Heart left ventricle (tissue), 16 donors: ENCODE results near the gene FAM151A. TPM values are rescaled to one million over a fixed set of nuclear protein-coding genes. Genes with fewer than 3 reads are reported as not detected.
A peak's percentile ranks its signal among the peaks of the same experiment; 100 is the strongest.

Source experiments
- ATAC-seq, 4 donors: fragments of 200-7000 bp; cut with Tn5 transposase; one replicate each; pipeline ENCODE4 v1.9.1; 2020 to 2022; ENCODE audit warnings: moderate library complexity in 4 of 4, mild to moderate bottlenecking in 3 of 4, moderate number of reproducible peaks in 1 of 4
- DNase-seq, 5 donors: peaks; one replicate each; pipeline ENCODE4 v3.0.0-alpha.2; 2020
- H3K27ac ChIP-seq, 12 donors: fragments of 200-600 bp; sonication (generic) in 4 of 12; one replicate each; pipeline versions ENCODE4 v1.5.0 to v1.8.0; 2016 to 2022; ENCODE audit warnings: mild to moderate bottlenecking in 2 of 12
- H3K27me3 ChIP-seq, 9 donors: fragments of 200-600 bp; sonication (generic) in 2 of 9; one replicate each; pipeline versions ENCODE4 v1.5.1 to v1.8.0; 2016 to 2022; ENCODE audit warnings: mild to moderate bottlenecking in 3 of 9
- H3K36me3 ChIP-seq, 9 donors: fragments of 200-600 bp; sonication (generic) in 2 of 9; one replicate each; pipeline versions ENCODE4 v1.5.0 to v1.8.0; 2018 to 2022; ENCODE audit warnings: mild to moderate bottlenecking in 2 of 9
- H3K4me1 ChIP-seq, 12 donors: fragments of 200-600 bp; sonication (generic) in 4 of 12; one replicate each; pipeline versions ENCODE4 v1.5.0 to v1.8.0; 2016 to 2022; ENCODE audit warnings: mild to moderate bottlenecking in 3 of 12
- H3K4me3 ChIP-seq, 12 donors: fragments of 200-600 bp; sonication (generic) in 4 of 12; one replicate each; pipeline versions ENCODE4 v1.5.0 to v1.8.0; 2017 to 2022; ENCODE audit warnings: mild to moderate bottlenecking in 9 of 12, moderate library complexity in 4 of 12
- H3K9me3 ChIP-seq, 12 donors: fragments of 200-600 bp; sonication (generic) in 4 of 12; one replicate each; pipeline versions ENCODE4 v1.5.0 to v1.8.0; 2016 to 2022; ENCODE audit warnings: mild to moderate bottlenecking in 1 of 12
- CTCF ChIP-seq, 12 donors: fragments of 200-600 bp; sonication (generic) in 4 of 12; IDR thresholded peaks; one replicate each; pipeline versions ENCODE4 v1.5.0 to v1.8.0; 2018 to 2022; ENCODE audit warnings: antibody characterized with exemption in 12 of 12, mild to moderate bottlenecking in 5 of 12
- POLR2A ChIP-seq, 2 donors: fragments of 450-650 bp; IDR thresholded peaks; one replicate each; pipeline ENCODE4 v1.6.1; 2017; ENCODE audit warnings: antibody characterized with exemption in 2 of 2, mild to moderate bottlenecking in 2 of 2, moderate library complexity in 2 of 2
- WGBS, 4 donors: extraction: QIAGEN DNeasy Blood & Tissue Kit in 2 of 4; methylation state at CpG; one replicate each; pipeline versions ENCODE4 v1.1.5 to v1.1.7; 2013 to 2018; 5-methylcytosine and 5-hydroxymethylcytosine counted together
- intact Hi-C, 10 donors: fragments of 100-400 bp; cut with DNase I; formaldehyde crosslinking; loops; one replicate each; pipeline versions ENCODE4 v1.11.1 to v1.14.2; 2022
- polyA plus RNA-seq, 2 donors: library from polyadenylated mRNA; stranded (reverse); fragments of 200-250 nt; gene quantifications; one replicate each; pipeline ENCODE4 v1.2.3, GENCODE V29; 2013
- total RNA-seq, 9 donors: library from RNA; depleted of rRNA in 2 of 9; stranded (reverse); fragments of >200 nt in 2 of 9; fragmentation: NEBNext Ultra II Directional in 3 of 9; extraction: Animal tissue kit (Norgen Biotek cat#: 25700) in 3 of 9; gene quantifications; one replicate each; pipeline versions ENCODE4 v1.1.0 to v1.2.4, GENCODE V29; 2016 to 2023
- donor health status: ischemic (EF 13 %, LVEDD 7.1; RV severe dilation, severe dysfunction).
- donor health status: healthy with polysubstance abuse.
- donor health status: DM: no; HTN: yes; CAD: no.
- donor health status: DM: no; HTN: no; CAD: no.
- donor health status: ischemic (EF 25% LVEDD 6.9; RV normal size, moderate dysfunction).
- donor health status: ischemic (EF 25% LVEDD 5.7; RV mildly dilated, moderate dysfunction).
- donor health status: healthy.
- donor health status: DM: yes; HTN: yes; CAD: no.
- donor health status: ischemic (EF 35%, LVEDD 5.7; RV mildly dilated, moderate dysfunction).
- donor health status: nonischemic (EF 11% LVEDD 7.7; RV severe dilation, severe dysfunction).
- donor health status: DM: yes; HTN: yes; CAD: no.
- donor health status: PGD.
- donor health status: ischemic (EF 29% LVEDD 5.4; RV normal size, mild dysfunction).
- donor health status: nonischemic (EF 23%, LVEDD 6.1; RV moderate dilation, normal function).

The FAM151A gene
- total and polyA plus RNA-seq, 11 donors: 0.19 to 1.9 (median 0.53) TPM

DNA sequence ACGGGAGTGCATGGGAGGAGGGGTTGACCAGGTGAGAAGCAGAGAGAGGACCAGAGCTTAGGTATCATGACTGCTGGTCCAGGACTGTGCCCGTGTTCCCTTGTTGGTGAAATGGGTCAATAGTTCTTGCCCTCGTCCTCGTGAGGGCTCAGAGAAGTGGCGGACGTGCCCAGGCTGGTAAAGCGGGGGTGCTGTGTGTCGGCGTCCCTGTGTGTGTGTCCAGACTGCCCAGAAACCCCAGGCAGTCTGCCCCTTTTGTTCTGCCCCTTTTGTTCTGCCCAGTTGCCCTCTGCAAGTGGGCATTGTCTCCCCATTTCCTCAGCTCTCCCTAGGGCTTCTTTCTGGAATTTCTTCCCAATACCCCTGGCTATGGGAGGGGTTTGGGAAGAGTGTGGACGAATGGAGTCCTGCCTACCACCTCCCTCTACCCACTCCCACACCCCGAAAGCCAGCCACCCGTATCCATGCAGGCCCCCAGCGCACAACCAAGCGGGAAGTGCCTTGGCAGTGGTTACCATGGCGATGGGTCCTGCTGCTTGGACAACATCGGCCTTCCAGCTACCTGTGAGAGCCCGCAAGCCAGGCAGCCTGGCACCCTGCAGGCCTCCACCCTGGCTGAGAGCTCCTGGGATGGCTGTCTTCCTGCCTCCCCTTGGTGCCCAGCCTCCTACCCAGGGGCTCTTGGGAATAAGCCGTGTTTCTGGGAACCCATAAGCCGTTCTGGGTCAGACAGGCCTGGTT is 40.6 kb downstream of the FAM151A start:
- 61 to 70% (median 68%) methylated on average over 10 to 19 of the region's 19 CpGs for WGBS, 4 donors
- peak in 1 of 5 donors; percentile 68 for DNase-seq

GRCh38 chr1:54581621-54582035 is 41.7 kb downstream of the FAM151A start:
- Histone ChIP-seq H3K9me3 (no peaks in the 10 kb centered on the region), H3K27me3 (no peaks in the 10 kb centered on the region), H3K36me3 (peaks cover 0 to 2% (median 0%) of the 10 kb centered on the region in 9 donors), H3K27ac (peak overlapping the region; percentile 47 to 98 (median 89)), H3K4me1 (peaks cover under 1 to 92% (median 58%) of the 10 kb centered on the region in 12 donors), H3K4me3 (no peak overlapping the region)
- ATAC-seq (peak; percentile 88 to 90 (median 88)), DNase-seq (peak; percentile 88 to 97 (median 91))
- 44 to 61% (median 56%) methylated on average over 2 to 5 of the region's 5 CpGs for WGBS, 4 donors
- TF ChIP-seq POLR2A (IDR thresholded peaks at IDR 0.05): no peak
- TF ChIP-seq CTCF (IDR thresholded peaks at IDR 0.05): peak in 1 of 12 donors; percentile 9
- intact Hi-C loops: loop anchor here in 3 of 10 donors (2.0 to 5.0 kb wide), 2 partner anchors 34 to 35 kb away; partner anchors contain the start of gene ACOT11 (in 2 of the 3)

More for the DNA sequence above, 40.6 kb downstream of the FAM151A start:
- ATAC-seq: no peak
- H3K4me1 ChIP-seq: peaks cover 3 to 88% (median 58%) of the 10 kb centered on the region in 12 donors
- no peaks in the 10 kb centered on the region for H3K27me3 ChIP-seq
- no peak overlapping the region for H3K4me3 ChIP-seq
- peaks cover 0 to 6% (median 0%) of the 10 kb centered on the region in 9 donors for H3K36me3 ChIP-seq
- no peaks in the 10 kb centered on the region for H3K9me3 ChIP-seq
- peak overlapping the region; percentile 47 to 98 (median 89) for H3K27ac ChIP-seq
- intact Hi-C loops: loop anchor here in 2 of 10 donors (5.0 kb wide), 1 partner anchor 35 kb away; the partner anchor contains the start of gene ACOT11 (in 2 of the 2)
- TF ChIP-seq CTCF (IDR thresholded peaks at IDR 0.05) (no peak), POLR2A (IDR thresholded peaks at IDR 0.05) (no peak)

DNA sequence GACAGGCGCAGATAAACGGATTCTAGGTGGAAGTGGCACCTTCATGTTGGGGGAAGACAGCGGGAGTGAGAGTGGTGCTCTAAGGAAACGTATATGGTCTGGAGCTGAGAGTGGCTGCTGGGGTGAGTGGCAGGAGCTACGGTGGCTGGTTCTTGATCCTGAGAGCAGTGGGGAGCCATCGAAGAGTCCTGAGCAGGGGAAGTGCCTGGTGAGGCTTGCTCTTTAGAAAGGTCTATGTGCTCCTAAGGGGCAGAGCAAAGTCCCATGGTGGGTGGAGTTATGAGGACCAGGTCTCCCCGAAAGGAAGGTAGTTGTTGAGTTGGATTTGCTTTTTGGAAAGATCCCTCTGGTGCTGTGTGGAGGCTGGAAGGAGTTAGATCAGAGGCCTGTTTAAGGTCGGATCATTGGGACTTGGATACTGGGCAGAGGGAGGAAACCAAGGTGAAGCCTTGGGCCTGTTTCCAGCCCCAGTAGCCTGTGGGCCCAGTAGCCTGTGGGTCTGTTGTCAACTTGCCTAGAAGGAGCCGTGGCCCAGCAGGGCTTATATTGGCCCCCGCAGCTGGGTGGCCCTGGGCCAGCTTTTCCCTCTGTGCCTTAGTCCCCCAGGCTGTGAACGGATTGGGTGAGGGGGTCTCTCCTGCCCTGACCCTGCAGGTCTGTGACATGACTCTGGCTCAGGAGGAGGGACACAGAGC is 42.3 kb downstream of the FAM151A start:
- peaks cover 0 to 89% (median 58%) of the 10 kb centered on the region in 12 donors for H3K4me1 ChIP-seq
- no peaks in the 10 kb centered on the region for H3K27me3 ChIP-seq
- no peaks in the 10 kb centered on the region for H3K36me3 ChIP-seq
- WGBS, 4 donors: 57 to 64% (median 59%) methylated on average over 8 to 11 of the region's 11 CpGs
- ATAC-seq (no peak), DNase-seq (no peak)
- no peak overlapping the region for H3K4me3 ChIP-seq
- no peaks in the 10 kb centered on the region for H3K9me3 ChIP-seq
- intact Hi-C loops: loop anchor here in 3 of 10 donors (2.0 to 5.0 kb wide), 2 partner anchors 34 kb away; partner anchors contain the start of gene ACOT11 (in 2 of the 3)
- peak overlapping the region; percentile 57 to 97 (median 89) for H3K27ac ChIP-seq
- no peak for TF ChIP-seq POLR2A (IDR thresholded peaks at IDR 0.05)
- TF ChIP-seq CTCF (IDR thresholded peaks at IDR 0.05): no peak
